H9 (cell line): ENCODE results near the gene TENM3. TPM values are rescaled to one million over a fixed set of nuclear protein-coding genes. Genes with fewer than 3 reads are reported as not detected.

Experiments
- DNase-seq: peaks from one replicate; pipeline ENCODE4 v3.0.0-alpha.2; 2017
- H2AFZ ChIP-seq: one replicate; pipeline ENCODE4 v1.6.1; 2013; ENCODE audit warnings: mild to moderate bottlenecking, low read length, control low read depth, moderate library complexity
- H2AK5ac ChIP-seq: 2 replicates; pipeline ENCODE4 v1.6.1; 2013; ENCODE audit warnings: low read length, control low read depth, mixed read lengths; ENCODE audit not compliant: insufficient read length
- H2BK120ac ChIP-seq: one replicate; pipeline ENCODE4 v1.6.1; 2013; ENCODE audit warnings: low read depth, mild to moderate bottlenecking, low read length, control low read depth, inconsistent platforms; ENCODE audit not compliant: poor library complexity, severe bottlenecking
- H2BK12ac ChIP-seq: 2 replicates; pipeline ENCODE4 v1.6.1; 2013; ENCODE audit warnings: low read length, control low read depth, mixed read lengths, low read depth; ENCODE audit not compliant: insufficient read length
- H2BK15ac ChIP-seq: 2 replicates; pipeline ENCODE4 v1.6.1; 2013; ENCODE audit warnings: low read depth, low read length, control low read depth
- H2BK20ac ChIP-seq: one replicate; pipeline ENCODE4 v1.6.1; 2013; ENCODE audit warnings: low read depth, mild to moderate bottlenecking, low read length, control low read depth, inconsistent platforms; ENCODE audit not compliant: poor library complexity, severe bottlenecking
- H2BK5ac ChIP-seq: 2 replicates; pipeline ENCODE4 v1.6.1; 2013; ENCODE audit warnings: low read length, control low read depth, mixed read lengths; ENCODE audit not compliant: insufficient read length
- H3K14ac ChIP-seq: 2 replicates; pipeline ENCODE4 v1.6.1; 2013; ENCODE audit warnings: low read length, control low read depth; ENCODE audit not compliant: insufficient read depth
- H3K18ac ChIP-seq: 2 replicates; pipeline ENCODE4 v1.6.1; 2013; ENCODE audit warnings: low read depth, mild to moderate bottlenecking, mixed read lengths, low read length, control low read depth; ENCODE audit not compliant: insufficient read length
- H3K23ac ChIP-seq: 2 replicates; pipeline ENCODE4 v1.6.1; 2013; ENCODE audit warnings: low read length, control low read depth, mixed read lengths, low read depth; ENCODE audit not compliant: insufficient read length
- H3K23me2 ChIP-seq: 2 replicates; pipeline ENCODE4 v1.6.1; 2013; ENCODE audit warnings: low read depth, mild to moderate bottlenecking, mixed read lengths, low read length, control low read depth; ENCODE audit not compliant: insufficient read length, poor library complexity, severe bottlenecking
- H3K27ac ChIP-seq: 2 replicates; pipeline ENCODE4 v1.5.1; 2013; ENCODE audit warnings: low read length, control low read depth, mixed read lengths, low read depth; ENCODE audit not compliant: insufficient read length
- H3K27me3 ChIP-seq: 2 replicates; pipeline ENCODE4 v1.6.1; 2013; ENCODE audit warnings: low read length, control low read depth, inconsistent platforms; ENCODE audit not compliant: insufficient read depth
- H3K4ac ChIP-seq: 2 replicates; pipeline ENCODE4 v1.6.1; 2013; ENCODE audit warnings: low read depth, mild to moderate bottlenecking, control low read depth, inconsistent platforms, low read length, moderate library complexity
- H3K4me1 ChIP-seq: 2 replicates; pipeline ENCODE4 v1.6.1; 2013; ENCODE audit warnings: low read length, control low read depth, inconsistent platforms; ENCODE audit not compliant: insufficient read depth
- H3K4me2 ChIP-seq: 2 replicates; pipeline ENCODE4 v1.6.1; 2013; ENCODE audit warnings: low read length, control low read depth, mixed read lengths; ENCODE audit not compliant: insufficient read length, insufficient read depth
- H3K56ac ChIP-seq: 2 replicates; pipeline ENCODE4 v1.6.1; 2013; ENCODE audit warnings: low read depth, mild to moderate bottlenecking, mixed read lengths, low read length, control low read depth; ENCODE audit not compliant: insufficient read length
- H3K79me1 ChIP-seq: 2 replicates; pipeline ENCODE4 v1.6.1; 2013; ENCODE audit warnings: low read depth, mild to moderate bottlenecking, moderate library complexity, low read length, control low read depth, inconsistent platforms; ENCODE audit not compliant: insufficient read depth, poor library complexity, severe bottlenecking
- H3K79me2 ChIP-seq: 2 replicates; pipeline ENCODE4 v1.6.1; 2013; ENCODE audit warnings: low read length, control low read depth, inconsistent platforms; ENCODE audit not compliant: insufficient read depth
- H3K9ac ChIP-seq: 2 replicates; pipeline ENCODE4 v1.6.1; 2013; ENCODE audit warnings: low read length, control low read depth, mixed read lengths; ENCODE audit not compliant: insufficient read length; ENCODE audit errors: extremely low read depth
- H3K9me3 ChIP-seq: one replicate; pipeline ENCODE4 v1.6.1; 2013; ENCODE audit warnings: low read depth, low read length, inconsistent platforms; ENCODE audit not compliant: control insufficient read depth
- H3T11ph ChIP-seq: one replicate; pipeline ENCODE4 v1.6.1; 2013; ENCODE audit warnings: mild to moderate bottlenecking, low read length, control low read depth, inconsistent platforms
- H4K20me1 ChIP-seq: one replicate; pipeline ENCODE4 v1.6.1; 2013; ENCODE audit not compliant: control insufficient read depth, insufficient read length, insufficient read depth
- H4K5ac ChIP-seq: 2 replicates; pipeline ENCODE4 v1.6.1; 2013; ENCODE audit warnings: low read depth, mild to moderate bottlenecking, mixed read lengths, low read length, control low read depth; ENCODE audit not compliant: insufficient read length
- H4K8ac ChIP-seq: replicated peaks from 2 replicates; pipeline ENCODE4 v1.6.1; 2013; ENCODE audit warnings: low read length, control low read depth, mixed read lengths, low read depth; ENCODE audit not compliant: insufficient read length
- H4K91ac ChIP-seq: 2 replicates; pipeline ENCODE4 v1.6.1; 2013; ENCODE audit warnings: low read depth, mild to moderate bottlenecking, moderate library complexity, mixed read lengths, low read length, control low read depth; ENCODE audit not compliant: insufficient read length
- H3K27ac Mint-ChIP-seq, 3 experiments: 2 replicates in 2 of 3; 3 replicates in 1 of 3; pipeline ENCODE4 v1.8.0; 2020 to 2021; ENCODE audit warnings: mixed read lengths in 3 of 3, mild to moderate bottlenecking in 1 of 3, moderate library complexity in 1 of 3
- H3K27me3 Mint-ChIP-seq: 2 replicates; pipeline ENCODE4 v1.8.0; 2021; ENCODE audit warnings: low read depth, mild to moderate bottlenecking, moderate library complexity, mixed read lengths
- H3K36me3 Mint-ChIP-seq, 3 experiments: 2 replicates in 2 of 3; 3 replicates in 1 of 3; pipeline ENCODE4 v1.8.0; 2020 to 2021; ENCODE audit warnings: low read depth in 3 of 3, mixed read lengths in 3 of 3; ENCODE audit not compliant: insufficient read depth in 1 of 3
- H3K4me1 Mint-ChIP-seq, 2 experiments: 2 replicates each; pipeline ENCODE4 v1.8.0; 2020; ENCODE audit warnings: mixed read lengths in 2 of 2
- H3K4me3 Mint-ChIP-seq, 2 experiments: 2 replicates in 1 of 2; 3 replicates in 1 of 2; pipeline ENCODE4 v1.8.0; 2020 to 2021; ENCODE audit warnings: mild to moderate bottlenecking in 2 of 2, mixed read lengths in 2 of 2, moderate library complexity in 1 of 2
- H3K9me3 Mint-ChIP-seq, 2 experiments: 2 replicates in 1 of 2; 3 replicates in 1 of 2; pipeline ENCODE4 v1.8.0; 2020; ENCODE audit warnings: mild to moderate bottlenecking in 2 of 2, mixed read lengths in 2 of 2, moderate library complexity in 1 of 2
- WGBS: extraction: QIAGEN DNeasy Blood & Tissue Kit; methylation state at CpG from one replicate; pipeline ENCODE4 v1.1.7; 2013; ENCODE audit warnings: missing lambda C conversion rate, low lambda C conversion rate, mixed read lengths; ENCODE audit not compliant: insufficient read length; ENCODE audit errors: extremely low coverage; 5-methylcytosine and 5-hydroxymethylcytosine counted together
- total RNA-seq: library from RNA; stranded (reverse); gene quantifications from 2 replicates; pipeline ENCODE4 v1.2.1, GENCODE V29; 2021
- TF ChIP-seq, protein P1 (sequence below): fragments of 200-600 bp; sonication (generic); conservative IDR thresholded peaks from 3 replicates; pipeline ENCODE4 v1.8.0; 2021; ENCODE audit warnings: antibody characterized with exemption, mild to moderate bottlenecking

Gene TENM3
- total RNA-seq, 1 experiment from 2014 or later, result 49.6 TPM

DNA sequence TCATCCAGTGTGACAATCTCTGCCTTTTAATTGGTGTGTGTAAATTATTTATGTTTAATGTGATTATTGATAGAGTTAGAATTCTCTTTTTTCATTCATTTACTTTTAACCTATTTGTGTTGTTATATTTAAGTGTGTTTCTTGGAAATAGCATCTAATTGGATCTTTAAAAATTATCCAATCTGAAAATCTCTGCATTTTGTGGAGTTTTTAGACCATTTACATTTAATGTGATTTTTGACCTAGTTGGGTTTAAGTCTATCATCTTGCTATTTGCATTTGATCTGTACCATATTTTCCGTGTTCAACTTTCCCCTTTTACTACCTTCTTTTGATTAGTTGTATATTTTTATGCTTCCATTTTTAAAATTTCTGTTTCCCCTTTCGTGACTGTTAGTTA, 71.3 kb downstream of the TENM3 start:
- Histone ChIP-seq H3T11ph (no peak overlapping the region), H2BK120ac (no peak overlapping the region), H3K79me2 (no peaks in the 10 kb centered on the region), H2BK15ac (no peak overlapping the region), H4K8ac (no peak overlapping the region), H2AK5ac (no peak overlapping the region), H3K79me1 (no peaks in the 10 kb centered on the region), H3K27me3 (no peaks in the 10 kb centered on the region), H3K18ac (no peak overlapping the region), H3K23me2 (no peaks in the 10 kb centered on the region), H3K9ac (no peak overlapping the region), H4K5ac (no peak overlapping the region), H2AFZ (no peak overlapping the region), H3K23ac (no peak overlapping the region), H2BK5ac (no peak overlapping the region), H3K4me2 (no peak overlapping the region), H3K27ac (no peak overlapping the region), H3K56ac (no peak overlapping the region), H3K14ac (no peak overlapping the region), H4K91ac (no peak overlapping the region), H2BK20ac (no peak overlapping the region), H2BK12ac (no peak overlapping the region), H3K4ac (no peak overlapping the region), H3K9me3 (peaks cover 5% of the 10 kb centered on the region), H3K4me1 (no peaks in the 10 kb centered on the region), H4K20me1 (no peaks in the 10 kb centered on the region)
- TF ChIP-seq, protein P1, sequence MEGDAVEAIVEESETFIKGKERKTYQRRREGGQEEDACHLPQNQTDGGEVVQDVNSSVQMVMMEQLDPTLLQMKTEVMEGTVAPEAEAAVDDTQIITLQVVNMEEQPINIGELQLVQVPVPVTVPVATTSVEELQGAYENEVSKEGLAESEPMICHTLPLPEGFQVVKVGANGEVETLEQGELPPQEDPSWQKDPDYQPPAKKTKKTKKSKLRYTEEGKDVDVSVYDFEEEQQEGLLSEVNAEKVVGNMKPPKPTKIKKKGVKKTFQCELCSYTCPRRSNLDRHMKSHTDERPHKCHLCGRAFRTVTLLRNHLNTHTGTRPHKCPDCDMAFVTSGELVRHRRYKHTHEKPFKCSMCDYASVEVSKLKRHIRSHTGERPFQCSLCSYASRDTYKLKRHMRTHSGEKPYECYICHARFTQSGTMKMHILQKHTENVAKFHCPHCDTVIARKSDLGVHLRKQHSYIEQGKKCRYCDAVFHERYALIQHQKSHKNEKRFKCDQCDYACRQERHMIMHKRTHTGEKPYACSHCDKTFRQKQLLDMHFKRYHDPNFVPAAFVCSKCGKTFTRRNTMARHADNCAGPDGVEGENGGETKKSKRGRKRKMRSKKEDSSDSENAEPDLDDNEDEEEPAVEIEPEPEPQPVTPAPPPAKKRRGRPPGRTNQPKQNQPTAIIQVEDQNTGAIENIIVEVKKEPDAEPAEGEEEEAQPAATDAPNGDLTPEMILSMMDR, result no peak
- Mint-ChIP-seq H3K27ac (no peak overlapping the region), H3K36me3 (peaks cover 12 to 22% (median 17%) of the 10 kb centered on the region in 3 experiments), H3K27me3 (no peaks in the 10 kb centered on the region; the same call in 1 of the 2 replicates), H3K4me3 (no peak overlapping the region), H3K9me3 (peaks cover 19 to 20% of the 10 kb centered on the region in 2 experiments), H3K4me1 (no peaks in the 10 kb centered on the region)
- no CpG with 5 or more reads among the region's 2 CpGs for WGBS
- no peak for DNase-seq
